ENCODE data around the gene CXCR6.
A peak's percentile ranks its signal among the peaks of the same experiment; 100 is the strongest.

The CXCR6 gene

GRCh38 chr3:45922039-45922326, 21.3 kb upstream of the CXCR6 start:
- no peak for DNase-seq (ENCODE audit: low read depth in 2 of 2)

- no peak for DNase-seq (ENCODE audit: low read depth in 2 of 2)
Measured at GRCh38 chr3:45922950-45923590, 20.2 kb upstream of the CXCR6 start.

- DNase-seq (ENCODE audit: low read depth in 2 of 2): no peak
Measured at GRCh38 chr3:45923755-45924154, 19.5 kb upstream of the CXCR6 start.

- DNase-seq (ENCODE audit: low read depth in 2 of 2): no peak
Measured at GRCh38 chr3:45927881-45928280, 15.4 kb upstream of the CXCR6 start.

GRCh38 chr3:45929042-45929679, 14.1 kb upstream of the CXCR6 start:
- DNase-seq (ENCODE audit: low read depth in 2 of 2): peak; percentile 56 to 63

- no peak for DNase-seq (ENCODE audit: low read depth in 2 of 2)
Measured at GRCh38 chr3:45931496-45931895, 11.8 kb upstream of the CXCR6 start.

GRCh38 chr3:45932112-45932511, 11.2 kb upstream of the CXCR6 start:
- DNase-seq (ENCODE audit: low read depth in 2 of 2): no peak

- no peak for DNase-seq (ENCODE audit: low read depth in 2 of 2)
Measured at GRCh38 chr3:45933591-45933990, 9.7 kb upstream of the CXCR6 start.

GRCh38 chr3:45936261-45936660, 7.0 kb upstream of the CXCR6 start:
- no peak for DNase-seq (ENCODE audit: low read depth in 2 of 2)

- no peak for DNase-seq (ENCODE audit: low read depth in 2 of 2)
Measured at GRCh38 chr3:45937206-45938042, 5.8 kb upstream of the CXCR6 start.

- no peak for DNase-seq (ENCODE audit: low read depth in 2 of 2)
Measured at GRCh38 chr3:45938043-45938435, 5.2 kb upstream of the CXCR6 start.

- peak; percentile 83 to 85 for DNase-seq (ENCODE audit: low read depth in 2 of 2)
Measured at GRCh38 chr3:45938864-45939263, 4.4 kb upstream of the CXCR6 start.

GRCh38 chr3:45939341-45939771, 3.9 kb upstream of the CXCR6 start:
- DNase-seq (ENCODE audit: low read depth in 2 of 2): no peak

- no peak for DNase-seq (ENCODE audit: low read depth in 2 of 2)
Measured at GRCh38 chr3:45940004-45940780, 3.1 kb upstream of the CXCR6 start.

GRCh38 chr3:45940781-45941365, 2.4 kb upstream of the CXCR6 start:
- no peak for DNase-seq (ENCODE audit: low read depth in 2 of 2)

GRCh38 chr3:45942051-45942825, 1.0 kb upstream of the CXCR6 start:
- no peak for DNase-seq (ENCODE audit: low read depth in 2 of 2)

GRCh38 chr3:45944830-45945620, 1.8 kb downstream of the CXCR6 start:
- DNase-seq (ENCODE audit: low read depth in 2 of 2): no peak

- DNase-seq (ENCODE audit: low read depth in 2 of 2): no peak
Measured at GRCh38 chr3:45946307-45946706, 3.0 kb downstream of the CXCR6 start.

- DNase-seq (ENCODE audit: low read depth in 2 of 2): no peak
Measured at GRCh38 chr3:45946875-45947274, 3.6 kb downstream of the CXCR6 start.

GRCh38 chr3:45947361-45947760, 4.1 kb downstream of the CXCR6 start:
- no peak for DNase-seq (ENCODE audit: low read depth in 2 of 2)

Data from activated CD4-positive, alpha-beta T cell treated with anti-CD3 and anti-CD28 coated beads for 24 hours (primary cell).